ENCODE measurements around the gene NPAS2.

- TF ChIP-seq CTCF (IDR thresholded peaks at IDR 0.05), result no peak
- TF ChIP-seq MAX (IDR thresholded peaks at IDR 0.05; ENCODE audit: low read depth), result no peak
- TF ChIP-seq SIN3A (IDR thresholded peaks at IDR 0.05; ENCODE audit: borderline replicate concordance, low read depth, low read length), result 0 out of 2 replicates have a peak, but pooled peaks have one; percentile 11
- TF ChIP-seq MEF2A (IDR thresholded peaks at IDR 0.05; ENCODE audit: borderline replicate concordance, low read depth), result no peak
- TF ChIP-seq CHD2 (IDR thresholded peaks at IDR 0.05; ENCODE audit: low read length, partially characterized antibody), result no peak
- no peak for TF ChIP-seq YY1 (IDR thresholded peaks at IDR 0.05; ENCODE audit: low read depth)
- TF ChIP-seq RCOR1 (IDR thresholded peaks at IDR 0.05; ENCODE audit: low read length), result no peak
- TF ChIP-seq EZH2phosphoT487 (IDR thresholded peaks at IDR 0.05; ENCODE audit: borderline replicate concordance, low read depth), result no peak
- TF ChIP-seq NRF1 (IDR thresholded peaks at IDR 0.05; ENCODE audit: low read depth, low read length), result no peak
- TF ChIP-seq JUND (IDR thresholded peaks at IDR 0.05), result no peak
- no peak for TF ChIP-seq RAD21 (IDR thresholded peaks at IDR 0.05; ENCODE audit: low read length)
These were observed 114.8 kb downstream of the NPAS2 start for GRCh38 chr2:100934504-100935371.

Measured in SK-N-SH (cell line).